ENCODE measurements around the gene OR4S2.

Gene OR4S2

GRCh38 chr11:55648027-55648426 is at the start of gene OR4S2:
Gene OR4S2 (plus strand): TSS chr11:55648327. CDS start chr11:55650904, 2,577 bp downstream.
- DNase-seq (ENCODE audit: low read depth in 2 of 2), result no peak

DNA sequence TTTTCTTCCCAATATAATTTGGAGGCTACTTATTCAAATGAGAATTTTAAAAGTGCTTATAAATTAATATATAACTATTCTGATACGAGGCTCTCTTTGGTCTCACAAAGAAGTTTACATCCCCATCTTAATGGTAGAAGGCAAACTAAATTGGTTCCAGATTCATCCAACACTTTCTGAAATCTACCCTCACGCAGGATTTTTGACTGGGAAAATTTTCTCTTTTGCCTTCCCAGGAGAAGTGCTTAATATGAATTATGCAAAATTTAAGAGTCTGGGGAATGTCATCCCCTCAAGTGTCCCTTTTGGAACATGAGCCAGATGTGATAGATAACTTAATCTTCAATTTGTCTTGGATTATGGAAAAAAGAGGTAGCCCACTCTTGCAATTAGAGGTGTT is 40.6 kb upstream of the OR4S2 start, which contains the start of gene OR4C11:
TSS of gene OR4C11 (minus strand) at position 101 of the 400 bp plus-strand sequence. CDS start 3,272 bp downstream, outside the sequence.
- DNase-seq (ENCODE audit: low read depth in 2 of 2), result no peak

GRCh38 chr11:55624531-55624930 is 23.6 kb upstream of the OR4S2 start:
- no peak for DNase-seq (ENCODE audit: low read depth in 2 of 2)

DNA sequence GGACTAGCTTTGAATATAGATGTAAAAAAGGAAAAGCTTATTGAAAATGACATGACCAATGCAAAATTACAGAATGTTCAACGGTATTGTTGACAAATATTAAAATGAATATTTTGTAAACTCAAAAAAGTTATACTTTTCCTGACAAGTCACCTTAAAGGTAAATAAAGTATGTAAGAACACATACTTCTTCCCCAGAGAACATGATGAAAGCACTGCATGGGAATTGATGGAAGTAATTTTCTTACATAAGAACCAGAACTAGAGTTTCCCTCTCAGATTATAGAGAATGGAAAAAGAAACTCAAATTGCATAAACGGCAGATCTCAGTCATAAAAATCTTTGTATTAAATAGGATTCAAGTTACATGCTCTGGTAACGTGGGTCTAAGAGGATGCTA is 13.3 kb upstream of the OR4S2 start, which contains the start of gene OR4P4:
TSS of gene OR4P4 (plus strand) at position 301 of the 400 bp plus-strand sequence.
- DNase-seq (ENCODE audit: low read depth in 2 of 2), result no peak

DNA sequence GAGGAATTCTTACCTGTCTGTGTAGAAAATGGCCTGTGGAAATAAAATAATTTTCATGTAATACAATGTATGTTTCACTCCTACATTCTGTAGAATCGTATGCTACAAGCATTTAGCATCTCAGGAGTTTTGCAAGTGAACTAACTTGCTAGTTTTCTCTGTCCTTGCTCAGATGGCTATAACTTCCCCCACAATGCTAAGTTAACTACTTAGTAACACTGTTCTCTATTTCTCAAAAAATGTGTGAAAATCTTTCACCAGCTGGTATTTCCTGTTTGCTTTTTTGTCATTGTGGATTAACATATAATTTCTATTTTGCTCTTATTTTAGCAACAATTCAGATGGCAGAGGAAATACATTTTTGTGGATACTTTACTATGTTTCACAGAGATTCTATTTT is 4.4 kb downstream of the OR4S2 start:
- DNase-seq (ENCODE audit: low read depth in 2 of 2), result no peak

GRCh38 chr11:55655096-55655495 is 7.0 kb downstream of the OR4S2 start:
- no peak for DNase-seq (ENCODE audit: low read depth in 2 of 2)

DNA sequence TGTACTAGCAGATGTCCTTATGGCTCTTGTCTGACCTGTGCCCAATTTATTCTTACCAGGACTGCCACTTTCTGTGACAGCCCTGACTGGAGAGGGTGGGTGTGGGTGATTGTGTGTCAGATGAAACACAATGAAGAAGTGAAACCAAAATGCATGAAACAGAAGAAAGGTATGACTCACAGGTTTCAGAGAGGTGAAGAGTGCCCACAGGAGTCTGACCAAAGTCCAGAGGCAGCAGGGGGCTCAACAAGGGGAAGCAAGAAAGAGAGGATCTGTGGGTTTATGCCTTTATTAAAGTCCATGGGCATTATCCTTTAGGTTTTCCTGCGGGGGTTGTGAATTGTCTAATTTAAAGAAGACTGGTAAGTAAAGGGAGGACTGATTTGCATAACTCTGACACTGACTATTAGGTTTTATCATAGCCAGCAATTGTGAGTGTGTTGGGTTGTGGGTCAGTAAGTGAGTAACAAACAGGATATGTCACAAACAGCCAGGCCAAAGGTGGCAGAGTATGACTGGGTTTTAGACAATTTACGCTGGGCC is 10.0 kb downstream of the OR4S2 start:
- DNase-seq (ENCODE audit: low read depth in 2 of 2), result no peak

DNA sequence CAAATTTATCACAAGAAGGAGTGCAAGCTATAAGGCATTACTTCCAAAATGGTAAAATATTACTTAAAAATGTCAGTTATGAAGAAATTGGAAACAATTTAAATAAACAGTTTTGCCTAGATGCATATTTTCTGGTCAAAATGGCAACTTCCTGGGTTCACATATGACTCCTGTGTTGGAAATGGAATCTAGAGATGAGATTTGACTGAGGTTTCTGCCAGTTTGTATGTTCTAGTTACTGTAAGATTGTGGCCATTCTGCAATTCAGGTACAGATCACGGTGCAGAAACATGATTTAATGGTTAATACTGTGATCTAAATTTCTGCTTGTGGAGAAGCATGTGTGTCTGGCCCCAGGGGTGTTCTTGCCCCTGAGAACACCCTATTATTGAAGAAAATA is 10.5 kb downstream of the OR4S2 start:
- DNase-seq (ENCODE audit: low read depth in 2 of 2), result no peak

DNA sequence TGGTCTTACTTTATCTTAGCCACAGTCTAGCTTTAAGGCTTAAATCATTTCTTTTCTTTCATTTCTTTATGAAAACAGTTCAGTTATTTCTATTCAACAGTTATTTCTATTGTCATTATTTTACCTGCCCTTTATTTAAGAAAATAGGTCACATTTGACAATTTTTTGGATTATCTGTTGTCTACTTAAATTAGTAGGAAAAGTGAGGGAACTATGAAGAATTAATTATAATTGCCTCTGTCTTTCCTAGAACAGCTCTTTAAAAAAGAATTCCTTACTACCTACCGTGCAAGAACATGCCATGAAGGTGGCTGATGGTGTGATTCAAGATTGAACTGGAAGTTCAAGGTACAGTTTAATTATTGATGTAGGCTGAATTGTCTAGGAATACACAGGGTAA is 13.8 kb downstream of the OR4S2 start, which contains the start of gene OR4C6:
TSS of gene OR4C6 (plus strand) at position 301 of the 400 bp plus-strand sequence. CDS start 2,966 bp downstream, outside the sequence.
- DNase-seq (ENCODE audit: low read depth in 2 of 2), result no peak

DNA sequence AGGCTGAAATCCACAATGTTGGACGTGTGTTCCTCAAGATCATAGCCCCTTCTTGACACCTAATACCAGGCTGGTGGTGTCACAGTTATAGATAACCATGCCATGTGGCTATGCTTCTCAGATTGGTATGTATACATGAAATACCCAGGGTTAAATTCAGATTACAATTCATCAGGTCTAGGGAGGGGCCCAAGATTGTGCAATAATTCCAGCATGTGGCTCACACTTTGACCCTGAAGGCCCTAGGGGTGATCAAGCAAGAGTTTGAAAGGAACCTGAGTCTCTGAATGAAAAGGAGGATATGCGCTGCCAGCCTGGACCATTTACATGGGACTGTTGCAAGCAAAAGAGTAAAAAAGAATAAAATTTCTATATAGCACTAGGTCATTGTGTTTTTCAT is 21.2 kb downstream of the OR4S2 start:
- DNase-seq (ENCODE audit: low read depth in 2 of 2), result no peak

GRCh38 chr11:55673860-55674259 is 25.7 kb downstream of the OR4S2 start:
- DNase-seq (ENCODE audit: low read depth in 2 of 2), result no peak

GRCh38 chr11:55697817-55698216 is 49.7 kb downstream of the OR4S2 start:
- no peak for DNase-seq (ENCODE audit: low read depth in 2 of 2)

- no peak for DNase-seq (ENCODE audit: low read depth in 2 of 2)
Measured at GRCh38 chr11:55701429-55701828, 53.3 kb downstream of the OR4S2 start.
